Stimulated activated CD4-positive, alpha-beta T cell treated with anti-CD3 and anti-CD28 coated beads, Interleukin-15, amount 100 ng/mL, for 1 hour (primary cell): Measurements from ENCODE around the gene RFC3.

ENCODE experiments used
- DNase-seq, 2 donors: peaks; one replicate each; pipeline ENCODE4 v3.0.0-alpha.2; 2020; ENCODE audit warnings: low read depth in 1 of 2, low spot score in 1 of 2

RFC3 gene

GRCh38 chr13:33863188-33863789, 45.3 kb downstream of the RFC3 start:
- no peak for DNase-seq

GRCh38 chr13:33865945-33866344, 48.0 kb downstream of the RFC3 start:
- DNase-seq: no peak

DNA sequence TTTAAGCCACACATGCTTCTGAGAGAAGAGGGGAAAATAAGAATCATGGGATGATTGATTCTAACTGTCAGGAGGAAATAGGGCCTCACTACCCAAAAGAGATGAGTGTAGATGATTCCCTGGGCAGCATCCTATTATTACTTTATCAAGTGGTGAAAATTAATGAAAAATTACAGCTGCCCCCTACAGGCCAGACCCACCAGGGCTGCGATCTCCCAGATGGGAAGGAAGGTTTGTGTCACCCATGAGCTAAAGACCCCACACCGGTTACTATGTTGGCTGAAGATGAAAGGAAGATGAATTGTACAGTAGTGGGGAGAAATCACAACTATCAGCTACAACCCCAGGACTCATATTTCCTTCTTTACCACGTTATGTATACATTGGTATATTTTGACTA, 49.5 kb downstream of the RFC3 start:
- DNase-seq: no peak

DNA sequence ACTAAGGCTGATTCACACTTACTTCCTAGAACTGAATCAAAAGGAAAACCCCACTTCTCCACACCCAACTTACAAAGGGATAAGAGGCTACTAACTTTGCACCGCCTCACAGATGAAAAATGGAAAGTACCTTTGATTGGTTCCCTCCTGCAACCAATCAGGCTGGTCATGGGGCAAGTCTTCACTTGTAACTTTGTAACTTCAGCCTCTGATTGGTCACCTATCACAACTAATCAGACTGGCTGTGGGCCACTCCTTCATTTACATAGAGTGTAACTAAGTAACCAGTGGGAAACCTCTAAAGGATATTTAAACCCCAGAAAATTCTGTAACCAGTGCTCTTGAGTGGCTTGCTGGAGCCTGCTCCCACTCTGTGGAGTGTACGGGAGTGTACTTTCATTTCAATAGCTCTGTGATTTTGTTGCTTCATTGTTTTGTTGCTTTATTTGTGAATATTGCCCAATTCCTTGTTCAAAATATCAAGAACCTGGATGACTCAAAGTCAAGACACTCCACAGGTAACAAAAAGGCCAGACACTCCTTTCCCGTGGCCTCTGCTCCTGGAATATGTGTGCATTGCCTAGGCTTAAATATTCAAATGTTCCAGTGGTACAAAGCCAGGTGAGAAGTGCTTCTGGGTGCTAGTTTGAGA, 50.5 kb downstream of the RFC3 start:
- no peak for DNase-seq

- no peak for DNase-seq
These were observed 51.1 kb downstream of the RFC3 start for GRCh38 chr13:33869005-33869404.

DNA sequence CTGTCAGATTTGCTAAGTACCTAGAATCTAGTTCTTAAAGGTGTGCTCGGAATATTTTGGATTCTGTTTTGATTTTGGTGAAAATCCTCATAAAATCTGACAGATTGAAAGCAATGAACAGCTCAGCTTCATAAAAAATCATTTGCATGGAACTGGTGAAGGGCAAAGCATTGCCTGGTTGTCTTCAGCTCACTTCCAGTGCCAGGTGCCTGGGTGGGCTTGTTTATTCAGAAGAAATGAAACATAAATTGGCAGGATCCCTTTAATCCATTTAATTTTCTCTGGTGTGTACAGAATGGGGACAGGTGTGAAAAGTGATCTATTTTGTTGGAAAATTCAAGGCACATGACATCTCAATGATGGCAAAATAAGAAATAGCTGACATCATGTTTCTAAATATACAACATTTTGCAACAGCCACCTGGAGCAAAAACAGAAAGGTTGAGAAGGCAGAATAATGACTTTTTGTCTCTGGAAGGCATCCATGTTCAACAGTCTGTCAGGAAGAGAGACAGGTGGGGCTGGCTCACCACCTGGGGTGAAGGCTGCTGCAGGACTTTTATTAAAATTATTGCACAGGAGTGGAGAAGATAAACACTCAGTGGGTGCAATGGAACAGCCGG, 52.2 kb downstream of the RFC3 start:
- DNase-seq: no peak

DNA sequence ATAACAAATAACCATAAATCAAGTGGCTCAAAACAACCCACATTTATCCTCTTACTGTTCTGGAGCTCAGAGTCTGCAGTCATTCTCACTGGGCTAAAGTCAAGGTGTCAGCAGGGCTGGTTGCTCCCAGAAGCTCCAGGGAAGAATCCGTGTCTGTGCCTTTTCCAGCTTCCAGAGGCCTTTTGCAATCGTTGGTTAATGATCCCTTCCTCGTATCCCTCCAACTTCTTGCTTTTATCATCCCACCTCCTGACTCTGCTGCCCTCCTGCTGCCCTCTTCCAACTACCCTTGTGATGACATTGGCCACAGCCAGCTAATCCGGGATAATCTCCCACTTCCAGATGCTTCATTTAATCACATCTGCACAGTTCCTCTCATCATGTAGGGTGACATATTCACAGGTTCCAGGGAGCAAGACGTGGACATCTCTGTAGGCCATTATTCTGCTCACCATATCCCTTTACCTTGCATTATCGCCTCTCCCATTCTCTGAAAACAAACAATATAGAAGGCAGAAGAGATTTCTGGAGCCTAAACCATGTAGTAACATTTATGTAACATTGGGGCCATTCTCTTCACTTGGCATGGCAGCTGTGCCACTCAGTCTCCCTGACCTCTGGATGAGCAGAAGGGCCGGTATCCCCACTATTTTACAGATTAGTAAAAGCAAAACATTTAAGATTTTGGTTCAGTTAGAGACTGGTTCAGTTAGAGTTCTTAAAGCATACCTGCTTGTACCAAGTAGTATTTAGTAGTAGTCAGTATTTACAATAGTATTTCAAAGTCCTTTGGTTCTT, 53.5 kb downstream of the RFC3 start:
- DNase-seq: no peak

GRCh38 chr13:33872005-33872351, 54.0 kb downstream of the RFC3 start:
- DNase-seq: no peak

DNA sequence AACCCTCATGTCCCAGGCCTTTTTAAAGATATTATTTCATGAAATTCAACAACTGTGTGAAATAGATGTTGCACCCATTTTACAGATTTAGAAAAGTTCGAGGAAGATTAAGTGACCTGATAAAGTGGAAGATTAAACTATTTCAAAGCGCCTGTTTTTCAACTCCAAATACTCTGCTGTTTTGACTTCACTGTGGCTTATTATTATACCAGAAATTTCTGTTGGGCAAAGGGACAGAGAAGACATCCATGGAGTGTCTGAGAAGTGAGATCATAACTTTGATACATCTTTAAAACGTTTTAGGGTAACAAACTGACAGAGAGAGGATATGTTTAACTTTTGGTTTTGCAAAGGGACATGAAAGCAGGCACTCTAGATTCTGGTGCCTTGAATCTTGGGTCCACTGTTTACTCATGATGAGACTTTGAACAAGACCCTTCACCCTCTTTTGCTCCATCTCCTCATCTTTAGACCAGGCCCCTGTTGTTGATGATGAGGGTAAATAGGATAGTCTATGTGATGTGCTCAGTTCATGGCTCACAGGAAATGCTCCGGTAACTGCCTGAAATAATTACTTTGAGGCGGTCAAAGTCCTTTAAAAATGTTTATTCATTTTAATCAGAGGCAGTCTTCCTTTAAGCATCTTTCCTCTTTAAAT, 55.4 kb downstream of the RFC3 start:
- no peak for DNase-seq

DNA sequence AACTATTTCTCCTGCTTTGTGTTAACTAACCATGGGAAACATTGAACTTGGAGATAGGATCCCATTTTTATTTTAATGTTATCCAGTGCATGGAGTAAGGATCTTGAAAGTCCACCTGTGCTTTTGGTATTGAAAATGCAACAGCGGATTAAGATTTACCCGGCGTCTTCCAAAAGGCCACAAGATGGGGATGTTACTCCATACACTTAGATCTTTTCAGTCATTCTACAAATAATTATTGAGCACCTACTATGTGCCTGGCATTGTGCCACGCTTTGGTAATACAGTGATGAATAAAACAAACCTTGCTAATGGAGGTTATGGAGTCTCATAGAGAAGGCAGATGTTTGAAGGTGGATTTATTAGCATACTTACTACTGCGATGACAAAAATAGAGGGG, 56.9 kb downstream of the RFC3 start:
- no peak for DNase-seq

GRCh38 chr13:33875618-33876401, 57.9 kb downstream of the RFC3 start:
- no peak for DNase-seq

GRCh38 chr13:33876716-33877394, 58.9 kb downstream of the RFC3 start:
- DNase-seq: no peak

DNA sequence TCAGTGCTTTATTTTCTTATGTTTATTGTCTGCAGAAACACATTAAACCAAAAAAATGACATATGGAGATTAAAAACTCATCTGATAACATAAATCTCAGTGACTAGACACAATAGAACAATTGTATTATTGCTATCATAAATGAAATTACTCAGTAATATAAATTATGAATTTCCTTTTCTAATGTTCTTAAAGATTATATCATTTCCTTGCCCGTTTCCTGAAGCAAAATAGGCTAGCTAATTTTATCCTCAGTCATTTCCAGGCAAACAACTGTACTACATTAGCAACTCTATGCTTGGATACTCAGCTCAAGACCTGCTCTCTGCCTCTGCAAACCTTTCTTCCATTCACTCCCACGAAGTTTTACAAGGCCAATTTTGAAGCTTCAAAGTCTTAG, 61.2 kb downstream of the RFC3 start:
- DNase-seq: no peak

- no peak for DNase-seq
These were observed 64.9 kb downstream of the RFC3 start for GRCh38 chr13:33882804-33883203.

DNA sequence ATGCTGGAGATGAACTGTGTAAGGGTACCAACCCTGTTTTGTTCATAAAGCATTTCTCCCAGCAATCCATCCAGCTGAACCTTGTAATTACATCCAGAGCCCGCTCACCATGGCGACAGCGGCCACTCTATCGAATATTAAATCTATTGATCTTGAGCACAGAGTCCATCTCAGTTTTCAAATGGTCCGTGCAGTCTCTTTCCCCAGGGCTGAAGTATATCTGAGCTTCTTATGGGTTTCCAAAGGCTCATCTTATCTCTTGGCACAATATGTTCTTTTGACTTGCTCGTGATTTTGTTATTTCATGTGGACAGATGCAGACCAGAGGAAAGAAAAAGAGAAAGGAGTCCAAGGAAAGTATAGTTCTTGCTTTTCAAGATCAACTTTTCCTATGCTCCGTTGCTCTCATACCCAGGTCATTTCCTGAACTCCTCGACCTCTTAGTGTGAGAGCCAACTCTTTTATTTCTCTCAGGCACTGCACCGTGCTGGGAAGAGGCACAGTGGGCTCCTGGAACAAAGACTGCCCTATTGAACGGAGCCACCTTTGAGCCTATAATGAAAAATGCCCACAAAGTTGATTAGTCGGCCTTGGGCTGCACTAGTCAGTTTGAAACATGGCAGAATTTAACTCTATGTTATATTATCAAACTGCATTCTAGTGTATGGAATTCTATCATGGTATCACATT, 66.7 kb downstream of the RFC3 start:
- DNase-seq: no peak
